T-helper 1 cell treated with Interleukin-12 subunit alpha and Interleukin-12 subunit beta and Interleukin-4 antibody, amounts not matched to agents 30 μg/mL and 1 μg/mL, for 36 hours (primary cell): ENCODE data around the gene OPRL1.
A peak's percentile ranks its signal among the peaks of the same experiment; 100 is the strongest.

Experiments used
- H3K27ac Mint-ChIP-seq: one replicate; pipeline ENCODE4 v1.8.0; 2021; ENCODE audit warnings: mild to moderate bottlenecking, mixed read lengths
- H3K27me3 Mint-ChIP-seq: one replicate; pipeline ENCODE4 v1.8.0; 2021; ENCODE audit warnings: low read depth, mixed read lengths
- H3K36me3 Mint-ChIP-seq: one replicate; pipeline ENCODE4 v1.8.0; 2021; ENCODE audit warnings: low read depth, mixed read lengths
- H3K4me1 Mint-ChIP-seq: one replicate; pipeline ENCODE4 v1.8.0; 2021; ENCODE audit warnings: low read depth, mixed read lengths
- H3K4me3 Mint-ChIP-seq: one replicate; pipeline ENCODE4 v1.8.0; 2021; ENCODE audit warnings: mild to moderate bottlenecking, moderate library complexity, mixed read lengths
- H3K9me3 Mint-ChIP-seq: one replicate; pipeline ENCODE4 v1.8.0; 2021; ENCODE audit warnings: mixed read lengths

Gene OPRL1

GRCh38 chr20:64038565-64039292 lies 41.2 kb upstream of the OPRL1 start:
- peak overlapping the region; percentile 71 for H3K27ac Mint-ChIP-seq
- H3K27me3 Mint-ChIP-seq = no peaks in the 10 kb centered on the region
- H3K36me3 Mint-ChIP-seq = peaks cover 8% of the 10 kb centered on the region
- peak overlapping the region; percentile 66 for H3K4me3 Mint-ChIP-seq
- no peaks in the 10 kb centered on the region for H3K9me3 Mint-ChIP-seq
- peaks cover 46% of the 10 kb centered on the region for H3K4me1 Mint-ChIP-seq

- Mint-ChIP-seq H3K4me1 (peaks cover 43% of the 10 kb centered on the region), H3K4me3 (peak overlapping the region; percentile 66), H3K27ac (peak overlapping the region; percentile 71), H3K27me3 (no peaks in the 10 kb centered on the region), H3K9me3 (no peaks in the 10 kb centered on the region), H3K36me3 (peaks cover 2% of the 10 kb centered on the region)
Measured at GRCh38 chr20:64039293-64040160, 40.4 kb upstream of the OPRL1 start.

GRCh38 chr20:64040231-64041039 lies 39.4 kb upstream of the OPRL1 start:
- H3K36me3 Mint-ChIP-seq = peaks cover under 1% of the 10 kb centered on the region
- no peaks in the 10 kb centered on the region for H3K27me3 Mint-ChIP-seq
- peak overlapping the region; percentile 46 for H3K27ac Mint-ChIP-seq
- H3K4me3 Mint-ChIP-seq = peak overlapping the region; percentile 66
- no peaks in the 10 kb centered on the region for H3K9me3 Mint-ChIP-seq
- peaks cover 38% of the 10 kb centered on the region for H3K4me1 Mint-ChIP-seq

- Mint-ChIP-seq H3K4me3 (peak overlapping the region; percentile 66), H3K27me3 (peaks cover 6% of the 10 kb centered on the region), H3K4me1 (peaks cover 42% of the 10 kb centered on the region), H3K36me3 (no peaks in the 10 kb centered on the region), H3K9me3 (no peaks in the 10 kb centered on the region), H3K27ac (peak overlapping the region; percentile 80)
Measured at GRCh38 chr20:64041040-64041780, 38.7 kb upstream of the OPRL1 start.

GRCh38 chr20:64041781-64042053 lies 38.2 kb upstream of the OPRL1 start:
- H3K27me3 Mint-ChIP-seq = peaks cover 11% of the 10 kb centered on the region
- H3K9me3 Mint-ChIP-seq = no peaks in the 10 kb centered on the region
- peak overlapping the region; percentile 55 for H3K27ac Mint-ChIP-seq
- H3K36me3 Mint-ChIP-seq = no peaks in the 10 kb centered on the region
- H3K4me1 Mint-ChIP-seq = peaks cover 40% of the 10 kb centered on the region
- no peak overlapping the region for H3K4me3 Mint-ChIP-seq

- Mint-ChIP-seq H3K4me3 (peak overlapping the region; percentile 79), H3K36me3 (no peaks in the 10 kb centered on the region), H3K9me3 (no peaks in the 10 kb centered on the region), H3K27me3 (peaks cover 16% of the 10 kb centered on the region), H3K4me1 (peaks cover 35% of the 10 kb centered on the region), H3K27ac (peak overlapping the region; percentile 81)
Measured at GRCh38 chr20:64042054-64042781, 37.7 kb upstream of the OPRL1 start.

GRCh38 chr20:64043768-64044167 lies 36.1 kb upstream of the OPRL1 start:
- H3K4me3 Mint-ChIP-seq = no peak overlapping the region
- peaks cover 31% of the 10 kb centered on the region for H3K4me1 Mint-ChIP-seq
- H3K9me3 Mint-ChIP-seq = no peaks in the 10 kb centered on the region
- no peaks in the 10 kb centered on the region for H3K36me3 Mint-ChIP-seq
- peak overlapping the region; percentile 63 for H3K27ac Mint-ChIP-seq
- peaks cover 23% of the 10 kb centered on the region for H3K27me3 Mint-ChIP-seq

GRCh38 chr20:64044484-64045247 lies 35.2 kb upstream of the OPRL1 start:
- Mint-ChIP-seq H3K27me3 (peaks cover 27% of the 10 kb centered on the region), H3K4me1 (peaks cover 28% of the 10 kb centered on the region), H3K27ac (peak overlapping the region; percentile 20)

GRCh38 chr20:64045346-64046011 lies 34.4 kb upstream of the OPRL1 start:
- H3K27me3 Mint-ChIP-seq = peaks cover 31% of the 10 kb centered on the region
- H3K4me3 Mint-ChIP-seq = no peak overlapping the region
- H3K9me3 Mint-ChIP-seq = no peaks in the 10 kb centered on the region
- no peaks in the 10 kb centered on the region for H3K36me3 Mint-ChIP-seq
- H3K27ac Mint-ChIP-seq = no peak overlapping the region
- peaks cover 23% of the 10 kb centered on the region for H3K4me1 Mint-ChIP-seq

More at GRCh38 chr20:64044484-64045247, 35.2 kb upstream of the OPRL1 start:
- H3K36me3 Mint-ChIP-seq = no peaks in the 10 kb centered on the region
- H3K4me3 Mint-ChIP-seq = no peak overlapping the region
- H3K9me3 Mint-ChIP-seq = no peaks in the 10 kb centered on the region

GRCh38 chr20:64047046-64047389 lies 32.9 kb upstream of the OPRL1 start:
- Mint-ChIP-seq H3K9me3 (no peaks in the 10 kb centered on the region), H3K36me3 (no peaks in the 10 kb centered on the region), H3K27me3 (peaks cover 43% of the 10 kb centered on the region), H3K4me1 (peaks cover 17% of the 10 kb centered on the region), H3K27ac (no peak overlapping the region), H3K4me3 (no peak overlapping the region)

GRCh38 chr20:64047968-64048401 lies 31.9 kb upstream of the OPRL1 start:
- Mint-ChIP-seq H3K4me1 (peaks cover 16% of the 10 kb centered on the region), H3K9me3 (no peaks in the 10 kb centered on the region), H3K27ac (no peak overlapping the region), H3K4me3 (no peak overlapping the region), H3K27me3 (peaks cover 43% of the 10 kb centered on the region), H3K36me3 (no peaks in the 10 kb centered on the region)

- Mint-ChIP-seq H3K9me3 (no peaks in the 10 kb centered on the region), H3K27me3 (peaks cover 43% of the 10 kb centered on the region), H3K4me3 (no peak overlapping the region)
Measured at GRCh38 chr20:64048402-64049044, 31.4 kb upstream of the OPRL1 start.

More at GRCh38 chr20:64048402-64049044, 31.4 kb upstream of the OPRL1 start:
- Mint-ChIP-seq H3K4me1 (peaks cover 15% of the 10 kb centered on the region), H3K27ac (no peak overlapping the region), H3K36me3 (no peaks in the 10 kb centered on the region)
